ENCODE results near the gene BZW2.
A peak's percentile ranks its signal among the peaks of the same experiment; 100 is the strongest.
"Not testable (repeated sequence)": the region's sequence is repeated elsewhere in the genome, so short reads cannot be mapped to it uniquely, and the experiment has no call there.

BZW2 gene

GRCh38 chr7:16675277-16675676, 29.3 kb downstream of the BZW2 start:
- no peak for DNase-seq
- CTCF ChIA-PET = no interaction called here
- peaks cover 37% of the 10 kb centered on the region for H3K36me3 Mint-ChIP-seq
- no peaks in the 10 kb centered on the region for H3K27me3 Mint-ChIP-seq
- H3K27ac Mint-ChIP-seq = peak overlapping the region; percentile 6
- no peak overlapping the region for H3K4me3 Mint-ChIP-seq
- no peaks in the 10 kb centered on the region for H3K4me1 Mint-ChIP-seq
- no peaks in the 10 kb centered on the region for H3K9me3 Mint-ChIP-seq

- H3K36me3 Mint-ChIP-seq = peaks cover 40% of the 10 kb centered on the region
- H3K4me1 Mint-ChIP-seq = no peaks in the 10 kb centered on the region
- CTCF ChIA-PET = no interaction called here
- no peak overlapping the region for H3K27ac Mint-ChIP-seq
- H3K4me3 Mint-ChIP-seq = no peak overlapping the region
- DNase-seq = no peak
- H3K9me3 Mint-ChIP-seq = no peaks in the 10 kb centered on the region
- H3K27me3 Mint-ChIP-seq = no peaks in the 10 kb centered on the region
These were observed 32.1 kb downstream of the BZW2 start for GRCh38 chr7:16677978-16678494.

GRCh38 chr7:16678645-16679566, 32.9 kb downstream of the BZW2 start:
- peaks cover 42% of the 10 kb centered on the region for H3K36me3 Mint-ChIP-seq
- H3K4me3 Mint-ChIP-seq, DNase-seq, H3K9me3 Mint-ChIP-seq, H3K27me3 Mint-ChIP-seq, H3K27ac Mint-ChIP-seq, H3K4me1 Mint-ChIP-seq, CTCF ChIA-PET: not testable (repeated sequence)

GRCh38 chr7:16684935-16685334, 39.0 kb downstream of the BZW2 start:
- DNase-seq = no peak
- Mint-ChIP-seq H3K9me3 (no peaks in the 10 kb centered on the region), H3K4me3 (no peak overlapping the region), H3K4me1 (peaks cover 18% of the 10 kb centered on the region), H3K27ac (peak overlapping the region; percentile 81), H3K27me3 (no peaks in the 10 kb centered on the region), H3K36me3 (peaks cover 51% of the 10 kb centered on the region)
- CTCF ChIA-PET = interaction anchor here (1.1 to 1.2 kb wide), 2 partner anchors 11 to 232 kb away, joined by 3 read pairs; no protein-coding TSS in a partner anchor

- DNase-seq = no peak
- H3K27me3 Mint-ChIP-seq = no peaks in the 10 kb centered on the region
- H3K9me3 Mint-ChIP-seq = no peaks in the 10 kb centered on the region
- peaks cover 51% of the 10 kb centered on the region for H3K36me3 Mint-ChIP-seq
- no peak overlapping the region for H3K4me3 Mint-ChIP-seq
- peak overlapping the region; percentile 81 for H3K27ac Mint-ChIP-seq
- peaks cover 18% of the 10 kb centered on the region for H3K4me1 Mint-ChIP-seq
- CTCF ChIA-PET = interaction anchor here (1.1 to 1.2 kb wide), 2 partner anchors 10 to 232 kb away, joined by 3 read pairs; no protein-coding TSS in a partner anchor
These were observed 39.6 kb downstream of the BZW2 start for GRCh38 chr7:16685535-16685934.

- Mint-ChIP-seq H3K4me1 (peaks cover 18% of the 10 kb centered on the region), H3K9me3 (no peaks in the 10 kb centered on the region), H3K36me3 (peaks cover 50% of the 10 kb centered on the region), H3K27ac (no peak overlapping the region), H3K4me3 (no peak overlapping the region), H3K27me3 (no peaks in the 10 kb centered on the region)
- DNase-seq = no peak
- CTCF ChIA-PET = no interaction called here
These were observed 42.3 kb downstream of the BZW2 start for GRCh38 chr7:16688249-16688648.

GRCh38 chr7:16691241-16691640, 45.3 kb downstream of the BZW2 start:
- Mint-ChIP-seq H3K27ac (no peak overlapping the region), H3K4me1 (no peaks in the 10 kb centered on the region), H3K4me3 (no peak overlapping the region), H3K9me3 (no peaks in the 10 kb centered on the region), H3K36me3 (peaks cover 38% of the 10 kb centered on the region), H3K27me3 (no peaks in the 10 kb centered on the region)
- CTCF ChIA-PET = no interaction called here
- no peak for DNase-seq

- Mint-ChIP-seq H3K4me3 (no peak overlapping the region), H3K9me3 (no peaks in the 10 kb centered on the region), H3K4me1 (no peaks in the 10 kb centered on the region), H3K36me3 (peaks cover 48% of the 10 kb centered on the region), H3K27me3 (no peaks in the 10 kb centered on the region), H3K27ac (no peak overlapping the region)
- no peak for DNase-seq
- CTCF ChIA-PET = interaction anchor here (1.0 to 1.9 kb wide), 3 partner anchors 11 to 224 kb away, joined by 3 to 5 read pairs (median 4); no protein-coding TSS in a partner anchor
These were observed 47.8 kb downstream of the BZW2 start for GRCh38 chr7:16693601-16694318.

GRCh38 chr7:16694806-16695205, 48.8 kb downstream of the BZW2 start:
- Mint-ChIP-seq H3K4me1 (no peaks in the 10 kb centered on the region), H3K27ac (no peak overlapping the region), H3K9me3 (no peaks in the 10 kb centered on the region), H3K27me3 (no peaks in the 10 kb centered on the region), H3K36me3 (peaks cover 50% of the 10 kb centered on the region), H3K4me3 (no peak overlapping the region)
- CTCF ChIA-PET = interaction anchor here (1.0 to 2.6 kb wide), 8 partner anchors 10 to 274 kb away, joined by 3 to 9 read pairs (median 4); no protein-coding TSS in a partner anchor
- no peak for DNase-seq

- H3K9me3 Mint-ChIP-seq = no peaks in the 10 kb centered on the region
- no peaks in the 10 kb centered on the region for H3K4me1 Mint-ChIP-seq
- no peaks in the 10 kb centered on the region for H3K27me3 Mint-ChIP-seq
- H3K4me3 Mint-ChIP-seq = no peak overlapping the region
- CTCF ChIA-PET = interaction anchor here (0.9 to 2.6 kb wide), 6 partner anchors 11 to 275 kb away, joined by 3 to 9 read pairs (median 4); no protein-coding TSS in a partner anchor
- DNase-seq = peak; percentile 24
- H3K27ac Mint-ChIP-seq = no peak overlapping the region
- H3K36me3 Mint-ChIP-seq = peaks cover 56% of the 10 kb centered on the region
These were observed 49.7 kb downstream of the BZW2 start for GRCh38 chr7:16695621-16696237.

- Mint-ChIP-seq H3K36me3 (peaks cover 53% of the 10 kb centered on the region), H3K27ac (no peak overlapping the region), H3K27me3 (no peaks in the 10 kb centered on the region), H3K4me3 (no peak overlapping the region), H3K4me1 (no peaks in the 10 kb centered on the region), H3K9me3 (no peaks in the 10 kb centered on the region)
- CTCF ChIA-PET = no interaction called here
- no peak for DNase-seq
These were observed 51.7 kb downstream of the BZW2 start for GRCh38 chr7:16697507-16698199.

GRCh38 chr7:16698200-16698905, 52.4 kb downstream of the BZW2 start:
- H3K36me3 Mint-ChIP-seq = peaks cover 51% of the 10 kb centered on the region
- CTCF ChIA-PET = no interaction called here

GRCh38 chr7:16702441-16702840, 56.5 kb downstream of the BZW2 start:
- Mint-ChIP-seq H3K36me3 (peaks cover 52% of the 10 kb centered on the region), H3K4me1 (no peaks in the 10 kb centered on the region), H3K4me3 (no peak overlapping the region), H3K27ac (no peak overlapping the region), H3K27me3 (no peaks in the 10 kb centered on the region), H3K9me3 (no peaks in the 10 kb centered on the region)
- CTCF ChIA-PET = no interaction called here
- DNase-seq = no peak

More at GRCh38 chr7:16698200-16698905, 52.4 kb downstream of the BZW2 start:
- H3K4me3 Mint-ChIP-seq = no peak overlapping the region
- H3K27me3 Mint-ChIP-seq = no peaks in the 10 kb centered on the region
- no peaks in the 10 kb centered on the region for H3K4me1 Mint-ChIP-seq
- H3K9me3 Mint-ChIP-seq = no peaks in the 10 kb centered on the region
- DNase-seq = no peak
- H3K27ac Mint-ChIP-seq = no peak overlapping the region
